Measurements from ENCODE around the gene DPAGT1. TPM values are rescaled to one million over a fixed set of nuclear protein-coding genes. Genes with fewer than 3 reads are reported as not detected.

DPAGT1 gene
- total RNA-seq, 1 experiment from 2014 or later, result 41.1 TPM

DNA sequence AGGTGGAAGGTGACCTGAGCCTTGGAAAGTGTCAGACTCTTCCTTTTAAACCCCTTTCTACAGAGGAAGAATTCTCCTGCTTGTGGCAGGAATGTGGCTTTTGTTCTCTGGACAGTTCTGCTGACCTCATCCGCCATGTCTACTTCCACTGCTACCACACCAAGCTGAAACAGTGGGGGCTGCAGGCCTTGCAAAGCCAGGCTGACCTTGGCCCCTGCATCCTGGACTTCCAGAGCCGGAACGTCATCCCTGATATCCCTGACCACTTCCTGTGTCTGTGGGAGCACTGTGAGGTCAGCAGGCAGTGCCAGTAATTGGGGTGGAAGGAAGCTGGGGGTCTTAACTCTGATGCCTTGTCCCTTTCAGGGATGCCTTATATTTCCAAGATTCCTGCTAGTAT lies 29.0 kb upstream of the DPAGT1 start:
- no peaks in the 10 kb centered on the region; the same call in 1 of the 2 replicates for H4K20me1 ChIP-seq (ENCODE audit: insufficient read depth)
- H3K4me3 ChIP-seq, result no peak overlapping the region
- H3F3A ChIP-seq (ENCODE audit: insufficient read depth, low read depth), result peaks cover 15% of the 10 kb centered on the region; the same call in 1 of the 2 replicates
- no peaks in the 10 kb centered on the region for H3K9me2 ChIP-seq (ENCODE audit: insufficient read depth)
- H3K27me3 ChIP-seq (ENCODE audit: insufficient read depth, low read depth), result no peaks in the 10 kb centered on the region
- peak in 1 of 2 experiments; percentile 22 for DNase-seq
- peaks cover 26% of the 10 kb centered on the region for H3K36me3 ChIP-seq (ENCODE audit: low read depth)
- TF ChIP-seq, protein P1, sequence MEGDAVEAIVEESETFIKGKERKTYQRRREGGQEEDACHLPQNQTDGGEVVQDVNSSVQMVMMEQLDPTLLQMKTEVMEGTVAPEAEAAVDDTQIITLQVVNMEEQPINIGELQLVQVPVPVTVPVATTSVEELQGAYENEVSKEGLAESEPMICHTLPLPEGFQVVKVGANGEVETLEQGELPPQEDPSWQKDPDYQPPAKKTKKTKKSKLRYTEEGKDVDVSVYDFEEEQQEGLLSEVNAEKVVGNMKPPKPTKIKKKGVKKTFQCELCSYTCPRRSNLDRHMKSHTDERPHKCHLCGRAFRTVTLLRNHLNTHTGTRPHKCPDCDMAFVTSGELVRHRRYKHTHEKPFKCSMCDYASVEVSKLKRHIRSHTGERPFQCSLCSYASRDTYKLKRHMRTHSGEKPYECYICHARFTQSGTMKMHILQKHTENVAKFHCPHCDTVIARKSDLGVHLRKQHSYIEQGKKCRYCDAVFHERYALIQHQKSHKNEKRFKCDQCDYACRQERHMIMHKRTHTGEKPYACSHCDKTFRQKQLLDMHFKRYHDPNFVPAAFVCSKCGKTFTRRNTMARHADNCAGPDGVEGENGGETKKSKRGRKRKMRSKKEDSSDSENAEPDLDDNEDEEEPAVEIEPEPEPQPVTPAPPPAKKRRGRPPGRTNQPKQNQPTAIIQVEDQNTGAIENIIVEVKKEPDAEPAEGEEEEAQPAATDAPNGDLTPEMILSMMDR (conservative IDR thresholded peaks at IDR 0.05), result no peak
- TF ChIP-seq EZH2 (IDR thresholded peaks at IDR 0.05; ENCODE audit: low read depth), result no peak
- CTCF ChIA-PET, result no interaction called here
- H3K4me1 ChIP-seq (replicated peaks; ENCODE audit: insufficient read depth), result no peaks in the 10 kb centered on the region
- no peaks in the 10 kb centered on the region for H3K9me3 ChIP-seq (ENCODE audit: insufficient read depth, low read depth)
- no peaks in the 10 kb centered on the region; the same call in 1 of the 2 replicates for H3K79me2 ChIP-seq (ENCODE audit: low read depth)
- H3K4me2 ChIP-seq, result no peak overlapping the region
- no peak overlapping the region for H3K27ac ChIP-seq
- H2AFZ ChIP-seq, result no peak overlapping the region
- BruUV-seq (replicated peaks), result no TSS peak
- POLR2A ChIA-PET (ENCODE audit: unreplicated experiment), result no interaction called here
- intact Hi-C loops (cut with micrococcal nuclease; ENCODE audit: unreplicated experiment), result no loop called here

DNA sequence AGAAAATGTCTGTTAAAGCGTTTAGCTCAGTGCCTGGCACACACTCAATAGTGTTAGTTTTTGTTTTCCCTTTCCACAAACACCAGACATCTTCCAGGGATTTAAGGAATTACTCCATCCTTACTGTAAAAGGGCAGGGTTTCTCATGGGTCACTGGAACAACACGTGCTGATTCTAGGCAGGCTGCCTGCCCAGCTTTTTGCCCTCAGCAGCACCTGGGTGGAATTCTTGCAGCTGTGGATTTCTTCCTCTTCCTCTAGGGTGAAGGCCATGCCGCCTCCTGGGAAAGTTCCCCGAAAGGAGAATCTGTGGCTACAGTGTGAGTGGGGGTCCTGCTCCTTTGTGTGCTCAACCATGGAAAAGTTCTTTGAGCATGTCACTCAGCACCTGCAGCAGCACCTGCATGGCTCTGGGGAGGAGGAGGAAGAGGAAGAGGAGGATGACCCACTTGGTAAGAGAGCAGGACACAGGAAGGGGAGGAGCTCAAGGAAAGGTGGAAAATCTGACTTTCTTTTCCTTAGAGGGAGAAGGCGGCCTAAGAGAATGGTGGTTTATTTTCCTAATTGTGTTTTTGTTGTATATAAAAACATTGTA lies 25.1 kb upstream of the DPAGT1 start:
- peaks cover 20% of the 10 kb centered on the region; the same call in 1 of the 2 replicates for H3F3A ChIP-seq (ENCODE audit: insufficient read depth, low read depth)
- CTCF ChIA-PET, result no interaction called here
- H4K20me1 ChIP-seq (ENCODE audit: insufficient read depth), result peaks cover 7% of the 10 kb centered on the region; the same call in 1 of the 2 replicates
- POLR2A ChIA-PET (ENCODE audit: unreplicated experiment), result interaction anchor here (0.6 kb wide), 1 partner anchor 130 kb away, joined by 3 read pairs; no protein-coding TSS in a partner anchor
- H3K27me3 ChIP-seq (ENCODE audit: insufficient read depth, low read depth), result no peaks in the 10 kb centered on the region
- intact Hi-C loops (cut with micrococcal nuclease; ENCODE audit: unreplicated experiment), result no loop called here
- H3K4me3 ChIP-seq, result no peak overlapping the region
- H3K9me3 ChIP-seq (ENCODE audit: insufficient read depth, low read depth), result no peaks in the 10 kb centered on the region
- H3K27ac ChIP-seq, result no peak overlapping the region
- H3K9me2 ChIP-seq (ENCODE audit: insufficient read depth), result no peaks in the 10 kb centered on the region
- no TSS peak for BruUV-seq (replicated peaks)
- no peak overlapping the region for H2AFZ ChIP-seq
- TF ChIP-seq EZH2 (IDR thresholded peaks at IDR 0.05; ENCODE audit: low read depth), result no peak
- TF ChIP-seq, protein P1 (conservative IDR thresholded peaks at IDR 0.05), result no peak
- H3K79me2 ChIP-seq (ENCODE audit: low read depth), result peaks cover 26% of the 10 kb centered on the region
- H3K4me2 ChIP-seq, result no peak overlapping the region
- peaks cover 18% of the 10 kb centered on the region for H3K36me3 ChIP-seq (ENCODE audit: low read depth)
- peaks cover 7% of the 10 kb centered on the region for H3K4me1 ChIP-seq (replicated peaks; ENCODE audit: insufficient read depth)
- DNase-seq, result no peak

DNA sequence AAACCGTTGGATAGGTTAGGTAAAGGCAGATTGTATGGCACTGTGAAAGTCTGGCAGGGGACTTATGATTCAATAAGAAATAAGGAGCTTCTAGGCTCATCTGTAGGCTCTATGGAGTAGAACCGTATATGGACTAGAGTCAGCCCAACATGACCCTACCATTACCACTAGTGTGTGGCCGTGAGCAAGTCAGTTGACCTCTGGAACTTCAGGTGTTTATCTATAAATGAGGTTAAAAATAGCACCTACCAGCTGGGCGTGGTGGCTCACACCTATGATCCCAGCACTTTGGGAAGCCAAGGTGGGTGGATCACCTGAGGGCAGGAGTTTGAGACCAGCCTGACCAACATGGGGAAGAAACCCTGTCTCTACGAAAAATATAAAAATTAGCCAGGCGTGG lies 24.2 kb upstream of the DPAGT1 start:
- POLR2A ChIA-PET (ENCODE audit: unreplicated experiment), result interaction anchor here (0.6 kb wide), 1 partner anchor 129 kb away, joined by 3 read pairs; no protein-coding TSS in a partner anchor
- peaks cover 20% of the 10 kb centered on the region; the same call in 1 of the 2 replicates for H3F3A ChIP-seq (ENCODE audit: insufficient read depth, low read depth)
- intact Hi-C loops (cut with micrococcal nuclease; ENCODE audit: unreplicated experiment), result no loop called here

More for the DNA sequence above, 24.2 kb upstream of the DPAGT1 start:
- Histone ChIP-seq H3K27ac (no peak overlapping the region), H3K27me3 (ENCODE audit: insufficient read depth, low read depth) (no peaks in the 10 kb centered on the region), H3K4me2 (no peak overlapping the region), H3K79me2 (ENCODE audit: low read depth) (peaks cover 29% of the 10 kb centered on the region), H3K9me2 (ENCODE audit: insufficient read depth) (no peaks in the 10 kb centered on the region), H3K9me3 (ENCODE audit: insufficient read depth, low read depth) (no peaks in the 10 kb centered on the region), H3K4me1 (replicated peaks; ENCODE audit: insufficient read depth) (peaks cover 7% of the 10 kb centered on the region), H3K36me3 (ENCODE audit: low read depth) (peaks cover 17% of the 10 kb centered on the region; the same call in 1 of the 2 replicates), H4K20me1 (ENCODE audit: insufficient read depth) (peaks cover 7% of the 10 kb centered on the region; the same call in 1 of the 2 replicates), H3K4me3 (no peak overlapping the region), H2AFZ (no peak overlapping the region)
- no TSS peak for BruUV-seq (replicated peaks)
- CTCF ChIA-PET, result no interaction called here
- no peak for TF ChIP-seq EZH2 (IDR thresholded peaks at IDR 0.05; ENCODE audit: low read depth)
- TF ChIP-seq, protein P1 (conservative IDR thresholded peaks at IDR 0.05), result no peak
- no peak for DNase-seq

All from PC-9 (cell line).